ENCODE measurements around the gene GEMIN4. TPM values are rescaled to one million over a fixed set of nuclear protein-coding genes. Genes with fewer than 3 reads are reported as not detected.
"Not testable (repeated sequence)": the region's sequence is repeated elsewhere in the genome, so short reads cannot be mapped to it uniquely, and the experiment has no call there.

The GEMIN4 gene
- total RNA-seq, 1 donor from 2014 or later = 19.0 TPM

GRCh38 chr17:699345-699744 lies 52.7 kb downstream of the GEMIN4 start:
- no peak for DNase-seq (ENCODE audit: low read depth)
- no peak for TF ChIP-seq CTCF (conservative IDR thresholded peaks at IDR 0.05; ENCODE audit: low read depth, low read length)

GRCh38 chr17:698096-698495 lies 54.0 kb downstream of the GEMIN4 start:
- not testable (repeated sequence) for DNase-seq (ENCODE audit: low read depth); H3K4me3 ChIP-seq (ENCODE audit: low read depth, low read length)

More at GRCh38 chr17:699345-699744, 52.7 kb downstream of the GEMIN4 start:
- H3K4me3 ChIP-seq (ENCODE audit: low read depth, low read length) = no peak overlapping the region

- no peak overlapping the region for H3K4me3 ChIP-seq (ENCODE audit: low read depth, low read length)
- TF ChIP-seq CTCF (conservative IDR thresholded peaks at IDR 0.05; ENCODE audit: low read depth, low read length) = no peak
- DNase-seq (ENCODE audit: low read depth) = no peak
These were observed 54.4 kb downstream of the GEMIN4 start for GRCh38 chr17:697682-698081.

- no peak for DNase-seq (ENCODE audit: low read depth)
- no peak for TF ChIP-seq CTCF (conservative IDR thresholded peaks at IDR 0.05; ENCODE audit: low read depth, low read length)
- no peak overlapping the region for H3K4me3 ChIP-seq (ENCODE audit: low read depth, low read length)
These were observed 55.7 kb downstream of the GEMIN4 start for GRCh38 chr17:696369-696768.

Other genes starting within 250 kb of the GEMIN4 start
- 17.4 and 18.4 TPM in 2 replicates for gene VPS53, start 37.4 kb downstream of the GEMIN4 start, total RNA-seq
- 35.6 and 46.0 TPM in 2 replicates for gene TLCD3A, start 19.7 kb downstream of the GEMIN4 start, total RNA-seq
- 46.7 and 62.2 TPM in 2 replicates for gene GLOD4, start 30.0 kb upstream of the GEMIN4 start, total RNA-seq
- 18.5 and 33.0 TPM in 2 replicates for gene MRM3, start 30.1 kb upstream of the GEMIN4 start, total RNA-seq
- gene NXN, start 227.5 kb upstream of the GEMIN4 start, total RNA-seq = 31.1 and 36.8 TPM in 2 replicates
- gene TIMM22, start 244.9 kb upstream of the GEMIN4 start, total RNA-seq = 18.7 and 21.8 TPM in 2 replicates